ENCODE results near the gene CDC25C.

DNA sequence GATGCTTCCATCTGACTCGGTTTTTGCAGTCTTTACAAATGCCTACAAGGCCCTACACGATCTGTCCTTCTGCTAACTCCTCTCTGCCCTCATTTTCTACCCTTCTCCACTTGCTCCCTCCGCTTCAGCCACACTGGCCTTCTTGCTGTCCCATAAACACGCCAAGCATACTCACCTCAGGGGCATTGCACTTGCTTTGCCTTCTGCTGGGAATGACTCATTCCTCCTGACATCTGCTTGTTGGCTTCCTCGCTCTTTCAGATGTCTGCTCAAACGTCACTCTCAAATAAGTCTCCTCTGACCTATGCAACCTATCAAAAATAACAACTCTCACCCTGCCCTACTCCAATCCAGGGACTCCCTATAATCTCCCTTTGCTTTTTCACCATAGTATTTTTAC, 28.2 kb downstream of the CDC25C start:
- TF ChIP-seq POLR2A (IDR thresholded peaks at IDR 0.05; ENCODE audit: low read depth, low read length) (no peak), POLR2AphosphoS5 (IDR thresholded peaks at IDR 0.05; ENCODE audit: low read depth, low read length) (no peak)
